NB4 (cell line): ENCODE data around the gene AMH.

Source experiments
- MYC ChIP-seq: IDR thresholded peaks from 2 replicates; pipeline ENCODE4 v1.6.1; 2011; ENCODE audit warnings: low read depth, low read length
- POLR2A ChIP-seq: IDR thresholded peaks from 2 replicates; pipeline ENCODE4 v1.6.1; 2011; ENCODE audit warnings: mild to moderate bottlenecking; ENCODE audit not compliant: insufficient read length; ENCODE audit errors: extremely low read depth
- TF ChIP-seq, protein P1 (sequence below): IDR thresholded peaks from one replicate; pipeline ENCODE4 v1.5.1; 2012; ENCODE audit warnings: low read depth, low read length

DNA sequence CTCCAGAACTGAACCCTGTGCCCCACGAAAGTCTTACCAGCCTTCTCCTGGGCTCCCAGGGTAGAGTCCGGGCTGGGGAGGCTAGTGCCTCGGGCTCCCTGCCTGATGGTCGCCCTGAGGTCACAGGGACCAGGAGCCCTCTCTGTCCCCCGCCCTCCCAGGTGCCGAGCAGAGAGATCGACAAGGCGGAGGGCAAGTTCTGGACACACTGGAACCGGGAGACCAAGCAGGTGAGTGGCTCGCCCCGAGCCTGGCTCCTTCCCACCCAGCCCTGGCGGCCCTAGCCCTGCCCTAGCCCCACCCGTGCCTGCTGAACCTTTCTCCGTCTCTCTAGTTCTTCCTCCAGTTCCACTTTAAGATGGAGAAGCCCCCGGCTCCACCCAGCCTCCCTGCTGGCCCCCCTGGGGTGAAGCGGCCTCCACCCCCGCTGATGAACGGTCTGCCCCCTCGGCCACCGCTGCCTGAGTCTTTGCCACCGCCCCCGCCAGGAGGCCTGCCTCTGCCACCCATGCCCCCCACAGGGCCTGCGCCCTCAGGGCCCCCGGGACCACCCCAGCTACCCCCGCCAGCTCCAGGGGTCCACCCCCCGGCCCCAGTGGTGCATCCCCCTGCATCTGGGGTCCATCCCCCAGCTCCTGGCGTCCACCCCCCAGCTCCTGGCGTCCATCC, 1.6 kb upstream of the AMH start:
- TF ChIP-seq, protein P1, sequence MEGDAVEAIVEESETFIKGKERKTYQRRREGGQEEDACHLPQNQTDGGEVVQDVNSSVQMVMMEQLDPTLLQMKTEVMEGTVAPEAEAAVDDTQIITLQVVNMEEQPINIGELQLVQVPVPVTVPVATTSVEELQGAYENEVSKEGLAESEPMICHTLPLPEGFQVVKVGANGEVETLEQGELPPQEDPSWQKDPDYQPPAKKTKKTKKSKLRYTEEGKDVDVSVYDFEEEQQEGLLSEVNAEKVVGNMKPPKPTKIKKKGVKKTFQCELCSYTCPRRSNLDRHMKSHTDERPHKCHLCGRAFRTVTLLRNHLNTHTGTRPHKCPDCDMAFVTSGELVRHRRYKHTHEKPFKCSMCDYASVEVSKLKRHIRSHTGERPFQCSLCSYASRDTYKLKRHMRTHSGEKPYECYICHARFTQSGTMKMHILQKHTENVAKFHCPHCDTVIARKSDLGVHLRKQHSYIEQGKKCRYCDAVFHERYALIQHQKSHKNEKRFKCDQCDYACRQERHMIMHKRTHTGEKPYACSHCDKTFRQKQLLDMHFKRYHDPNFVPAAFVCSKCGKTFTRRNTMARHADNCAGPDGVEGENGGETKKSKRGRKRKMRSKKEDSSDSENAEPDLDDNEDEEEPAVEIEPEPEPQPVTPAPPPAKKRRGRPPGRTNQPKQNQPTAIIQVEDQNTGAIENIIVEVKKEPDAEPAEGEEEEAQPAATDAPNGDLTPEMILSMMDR: no peak
- TF ChIP-seq POLR2A: no peak
- no peak for TF ChIP-seq MYC
